Right lung (tissue), 5 donors: Measurements from ENCODE around the gene REXO4. TPM values are rescaled to one million over a fixed set of nuclear protein-coding genes. Genes with fewer than 3 reads are reported as not detected.
"Not testable (repeated sequence)": the region's sequence is repeated elsewhere in the genome, so short reads cannot be mapped to it uniquely, and the experiment has no call there.

ENCODE experiments used
- DNase-seq, 2 donors: peaks; one replicate each; pipeline ENCODE4 v3.0.0-alpha.2; 2013
- polyA plus RNA-seq, 5 donors: library from polyadenylated mRNA; unstranded; fragments of 120-200 nt; gene quantifications; one replicate each; pipeline versions ENCODE4 v1.2.1 to v1.2.3, GENCODE V29; 2013; ENCODE audit warnings: inconsistent platforms in 1 of 5, low replicate concordance in 1 of 5; ENCODE audit not compliant: insufficient read length in 5 of 5, insufficient read depth in 1 of 5

Gene REXO4
- polyA plus RNA-seq, 5 donors = 23.0 to 31.4 (median 29.3) TPM

DNA sequence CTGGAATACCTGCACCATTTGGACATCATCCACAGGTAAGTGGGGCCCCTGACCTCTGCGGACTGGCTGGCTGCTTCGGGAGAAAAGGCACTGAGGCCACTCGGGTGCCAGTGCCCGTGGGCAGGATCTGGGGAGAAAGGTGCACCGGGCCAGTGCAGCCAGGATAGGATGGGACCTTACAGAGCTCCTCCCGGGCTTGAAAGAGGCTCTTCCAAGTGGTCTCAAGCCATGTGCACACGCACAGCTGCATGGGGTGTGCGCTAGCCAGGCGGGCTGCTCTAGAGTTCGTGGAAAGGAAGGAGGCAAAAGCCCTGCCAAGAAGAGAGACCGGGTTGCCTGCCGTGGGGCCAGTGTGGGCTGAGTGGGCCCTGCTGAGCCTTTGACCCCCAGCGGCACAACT is 28.2 kb downstream of the REXO4 start:
- no peak for DNase-seq

DNA sequence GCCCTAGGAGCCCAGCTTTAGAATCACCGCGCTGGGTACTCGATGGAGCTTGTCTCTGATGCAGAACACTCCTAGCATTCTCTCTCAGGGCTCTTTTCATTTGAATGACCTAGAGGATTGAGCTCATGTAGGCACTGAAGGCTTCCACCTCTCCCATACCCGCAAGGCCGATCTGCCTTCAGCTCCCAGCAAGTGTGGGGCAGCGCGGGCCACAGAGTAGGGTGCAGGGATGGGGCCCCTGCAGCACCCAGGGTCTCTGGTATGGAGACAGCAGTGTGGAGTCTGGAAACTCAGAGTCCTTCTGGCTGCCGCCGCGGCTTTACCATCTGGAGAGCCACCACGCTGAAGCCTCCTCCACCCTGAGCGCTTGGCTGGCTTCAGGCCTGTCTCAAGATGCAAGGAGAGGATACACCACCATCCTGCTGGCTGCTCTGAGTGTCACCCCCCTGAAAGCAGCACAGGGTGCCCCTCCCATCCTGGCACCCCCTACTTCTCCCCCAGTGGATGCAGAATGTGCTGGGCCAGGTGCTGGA is 28.7 kb downstream of the REXO4 start:
- no peak for DNase-seq

DNA sequence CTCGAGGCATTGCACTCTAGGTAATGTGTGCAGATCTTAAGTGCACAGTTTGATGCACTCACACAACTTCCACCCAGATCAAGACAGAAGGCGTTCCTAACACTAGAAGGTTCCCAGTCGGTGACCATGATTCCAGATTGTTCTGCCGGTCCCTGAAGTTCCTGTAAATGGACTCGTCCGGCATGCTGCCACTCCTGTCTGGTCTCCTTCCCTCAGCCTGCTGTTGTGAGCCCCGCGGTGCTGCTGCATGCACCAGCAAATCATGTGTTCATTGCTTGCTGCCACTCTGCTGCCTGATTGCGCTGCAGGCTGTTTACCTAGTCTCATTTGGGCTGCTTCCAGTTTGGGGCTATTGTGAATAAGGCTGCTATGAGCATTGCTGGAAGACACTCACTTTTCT is 30.1 kb downstream of the REXO4 start:
- DNase-seq = no peak

DNA sequence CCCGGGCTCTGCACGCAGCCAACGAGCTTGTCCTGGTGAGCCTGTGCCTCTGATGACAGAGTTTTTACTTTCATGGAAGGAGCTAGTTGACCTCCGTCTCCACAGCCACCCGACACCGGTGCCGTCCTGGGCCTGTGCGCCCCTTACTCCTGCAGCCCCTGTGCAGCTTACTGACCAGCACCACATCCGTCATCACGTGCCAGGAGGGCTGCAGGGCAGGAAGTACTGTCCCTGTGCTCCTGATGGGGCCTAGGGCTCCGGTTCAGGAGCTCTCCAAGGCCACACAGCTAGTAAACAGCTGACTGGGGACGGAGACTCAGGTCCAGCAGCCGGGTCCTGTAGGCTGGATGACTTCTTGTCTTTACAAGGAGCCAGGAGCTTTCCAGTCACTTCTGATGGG is 31.5 kb downstream of the REXO4 start:
- no peak for DNase-seq

DNA sequence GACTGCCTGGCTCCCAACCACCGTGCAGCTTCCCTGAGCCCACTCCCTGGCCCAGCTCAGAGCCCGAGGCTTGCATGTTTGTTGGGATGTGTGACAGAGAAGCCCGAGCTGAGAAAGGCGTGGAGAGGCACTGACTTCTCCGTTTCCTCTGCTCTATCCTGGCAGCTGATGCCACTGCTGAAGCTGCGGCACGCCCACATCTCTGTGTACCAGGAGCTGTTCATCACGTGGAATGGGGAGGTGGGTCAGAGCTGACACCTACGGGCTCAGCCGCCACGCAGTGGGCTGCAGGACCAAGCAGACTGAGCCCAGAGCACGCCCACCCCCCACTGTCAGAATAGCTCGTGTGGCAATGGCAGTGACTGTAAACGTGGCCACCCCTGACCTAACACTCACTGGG is 32.4 kb downstream of the REXO4 start:
- DNase-seq = no peak

DNA sequence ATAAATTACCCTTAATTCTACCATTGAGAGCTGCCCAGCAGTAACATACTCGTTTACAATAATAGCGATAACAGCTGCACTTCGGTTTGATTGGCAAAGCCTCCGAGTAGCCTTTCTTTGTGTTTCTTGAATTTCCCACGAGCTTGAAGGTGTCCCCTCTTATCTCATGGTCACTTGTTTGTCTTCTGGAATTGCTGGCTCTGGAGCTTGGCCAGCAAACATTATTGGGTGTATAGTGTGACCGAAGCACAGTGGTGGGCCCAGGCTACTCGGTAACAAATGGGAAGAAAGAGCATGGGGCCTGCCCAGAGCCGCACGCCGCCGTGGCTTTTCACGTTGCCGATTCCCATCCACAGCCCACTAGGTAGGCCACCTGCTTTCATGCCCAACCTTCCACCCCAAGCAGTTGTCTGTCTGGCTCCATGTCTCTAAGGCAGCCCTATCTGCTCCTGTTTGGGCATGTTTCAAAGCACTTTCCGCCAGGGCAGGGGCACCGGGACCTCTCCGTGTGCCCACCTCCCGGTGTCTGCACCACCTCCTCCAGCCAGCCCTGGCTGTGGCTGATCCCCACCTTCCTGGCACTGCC is 33.0 kb downstream of the REXO4 start:
- DNase-seq = no peak

DNA sequence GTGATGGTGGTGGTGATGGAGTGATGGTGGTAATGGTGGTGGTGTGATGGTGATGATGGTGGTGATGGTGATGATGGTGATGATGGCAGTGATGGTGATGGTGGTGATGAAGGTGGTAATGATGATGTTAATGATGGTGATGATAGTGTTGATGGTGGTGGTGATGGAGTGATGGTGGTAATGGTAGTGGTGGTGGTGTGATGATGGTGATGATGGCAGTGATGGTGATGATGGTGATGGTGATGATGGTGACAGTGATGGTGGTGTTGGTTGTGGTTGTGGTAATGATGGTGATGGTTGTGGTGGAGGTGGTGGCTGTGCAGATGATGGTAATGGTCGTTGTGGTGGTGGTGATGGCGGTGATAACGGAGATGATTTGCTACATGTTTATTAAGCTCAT is 34.4 kb downstream of the REXO4 start:
- DNase-seq = no peak

DNA sequence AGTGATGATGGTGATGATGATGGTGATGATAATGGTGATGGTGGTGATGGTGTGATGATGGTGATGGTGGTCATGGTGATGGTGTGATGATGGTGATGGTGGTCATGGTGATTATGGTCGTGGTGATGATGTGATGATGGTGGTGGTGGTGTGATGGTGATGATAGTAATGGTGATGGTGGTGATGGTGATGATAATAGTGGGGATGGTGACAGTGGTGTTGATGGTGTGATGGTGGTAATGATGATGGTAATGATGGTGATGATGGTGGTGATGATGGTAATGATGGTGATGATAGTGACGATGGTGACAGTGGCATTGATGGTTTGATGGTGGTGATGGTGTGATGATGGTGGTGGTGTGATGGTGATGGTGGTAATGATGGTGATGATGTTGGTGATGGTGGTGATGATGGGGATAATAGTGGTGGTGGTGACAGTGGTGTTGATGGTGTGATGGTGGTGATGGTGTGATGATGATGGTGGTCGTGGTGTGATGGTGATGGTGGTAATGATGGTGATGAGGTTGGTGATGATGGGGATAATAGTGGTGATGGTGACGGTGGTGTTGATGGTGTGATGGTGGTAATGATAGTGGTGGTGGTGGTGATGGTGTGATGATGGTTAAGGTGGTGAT is 35.2 kb downstream of the REXO4 start:
- DNase-seq = no peak

DNA sequence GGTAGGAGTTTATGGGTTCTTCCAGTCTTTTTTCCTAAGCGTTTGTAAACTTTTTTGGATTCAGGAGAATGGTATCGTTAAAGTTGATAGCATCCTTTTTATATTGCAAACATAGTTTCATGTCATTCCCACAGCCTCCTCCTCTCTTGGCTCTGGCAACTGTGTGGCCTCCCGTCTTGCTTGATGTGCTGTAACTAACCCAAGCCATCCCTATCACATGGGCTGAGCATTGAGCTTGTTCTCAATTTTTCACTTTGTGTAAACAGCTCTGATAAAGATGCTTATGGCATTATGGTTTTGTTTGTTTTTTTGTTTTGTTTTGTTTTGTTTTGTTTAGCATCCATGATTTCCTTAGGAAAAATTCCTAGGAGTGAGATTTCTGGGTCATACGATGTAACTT is 37.1 kb downstream of the REXO4 start:
- no peak for DNase-seq

DNA sequence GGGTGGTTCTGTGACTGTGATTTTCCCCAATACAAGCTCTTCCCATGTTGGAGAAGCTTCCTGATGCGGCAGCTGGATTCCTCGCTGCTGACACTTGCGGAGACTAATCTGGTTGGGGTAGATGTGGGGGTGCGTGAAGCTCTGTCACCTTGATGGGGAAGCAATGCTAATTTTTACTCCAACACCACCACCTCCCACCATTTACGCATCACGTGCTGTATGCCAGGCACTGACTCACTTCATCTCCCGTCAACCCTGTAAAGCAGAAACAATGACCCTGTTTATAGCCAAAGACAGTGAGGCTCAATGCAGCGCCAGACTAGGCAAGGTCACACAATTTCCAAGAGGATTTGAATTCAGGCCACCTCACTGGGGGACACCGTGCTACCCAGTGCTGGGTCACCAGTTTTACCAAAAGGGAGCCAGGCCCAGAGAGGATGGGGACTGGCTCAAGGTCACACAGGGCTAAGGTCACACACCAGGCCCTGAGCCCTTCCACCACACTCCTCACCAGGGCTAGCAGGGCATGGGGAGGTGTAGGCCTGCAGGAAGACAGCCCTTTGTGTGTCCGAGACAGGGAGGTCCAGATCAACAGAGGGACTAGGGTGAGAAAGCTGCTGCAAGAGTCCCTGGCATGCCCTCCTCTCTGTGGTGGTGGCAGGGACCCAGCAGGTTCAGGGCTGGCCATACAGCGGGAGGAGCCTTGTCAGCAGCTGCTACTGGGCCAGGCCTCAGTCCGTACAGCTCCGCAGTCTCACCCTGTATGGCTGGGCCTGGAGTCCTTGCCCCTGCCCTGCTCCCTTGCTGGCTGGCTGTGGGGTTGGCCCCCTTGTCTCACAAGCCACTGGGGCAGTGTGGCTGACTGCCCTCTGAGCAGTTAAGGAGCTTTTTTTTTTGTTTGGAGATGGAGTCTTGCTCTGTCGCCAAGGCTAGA is 38.4 kb downstream of the REXO4 start:
- no peak for DNase-seq

DNA sequence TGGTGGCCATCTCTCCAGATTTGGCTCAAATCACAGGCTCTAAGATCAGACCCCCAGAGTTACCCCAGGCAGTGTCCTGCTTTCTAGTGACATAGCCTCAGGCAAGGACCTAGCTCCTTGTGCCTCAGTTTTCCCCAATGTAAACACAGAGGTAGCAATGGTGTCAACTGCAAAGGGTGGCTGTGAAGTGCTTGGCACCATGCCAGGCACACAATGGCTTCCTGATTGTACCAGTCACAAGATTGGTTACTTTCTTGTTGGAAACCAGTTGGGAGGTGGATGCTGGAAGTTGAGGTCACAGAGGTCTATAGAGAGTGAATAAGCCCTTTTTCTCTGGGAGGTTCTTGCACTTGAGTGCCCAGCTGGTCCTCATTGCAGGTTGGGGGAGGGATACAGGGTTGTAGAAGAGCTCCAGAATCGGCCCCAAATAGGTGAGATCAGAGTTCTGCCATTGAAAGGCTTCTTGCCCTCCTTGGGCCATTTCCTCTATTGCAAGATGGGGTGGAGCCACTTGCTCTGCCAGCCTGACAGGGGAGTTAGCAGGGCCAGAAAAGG is 39.3 kb downstream of the REXO4 start:
- no peak for DNase-seq

DNA sequence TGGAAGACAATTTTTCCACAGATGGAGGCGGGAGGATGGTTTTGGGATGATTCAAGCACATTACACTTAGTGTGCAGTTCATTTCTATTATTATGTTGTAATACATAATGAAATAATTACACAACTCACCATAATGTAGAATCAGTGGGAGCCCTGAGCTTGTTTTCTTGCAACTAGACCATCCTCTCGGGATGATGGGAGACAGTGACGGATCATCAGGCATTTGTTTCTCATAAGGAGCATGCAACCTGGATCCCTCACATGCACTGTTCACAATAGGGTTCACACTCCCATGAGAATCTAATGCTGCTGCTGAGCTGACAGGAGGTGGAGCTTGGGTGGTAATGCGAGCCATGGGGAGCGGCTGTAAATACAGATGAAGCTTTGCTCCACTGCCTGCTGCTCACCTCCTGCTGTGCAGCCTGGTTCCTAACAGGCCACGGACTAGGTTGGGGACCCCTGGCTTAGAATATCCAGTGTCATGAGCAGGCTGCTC is 40.0 kb downstream of the REXO4 start:
- DNase-seq = no peak

DNA sequence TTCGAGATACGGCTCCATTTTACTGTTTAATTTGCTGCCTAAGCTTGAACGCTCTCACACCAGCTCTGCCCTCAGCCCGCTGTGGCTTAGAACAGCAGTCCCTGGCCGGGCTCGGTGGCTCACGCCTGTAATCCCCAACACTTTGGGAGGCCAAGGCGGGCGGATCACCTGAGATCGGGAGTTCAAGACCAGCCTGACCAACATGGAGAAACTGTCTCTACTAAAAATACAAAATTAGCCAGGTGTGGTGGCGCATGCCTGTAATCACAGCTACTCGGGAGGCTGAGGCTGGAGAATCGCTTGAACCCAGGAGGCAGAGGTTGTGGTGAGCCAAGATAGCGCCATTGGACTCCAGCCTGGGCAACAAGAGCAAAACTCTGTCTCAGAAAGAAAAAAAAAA is 40.5 kb downstream of the REXO4 start:
- DNase-seq = not testable (repeated sequence)

DNA sequence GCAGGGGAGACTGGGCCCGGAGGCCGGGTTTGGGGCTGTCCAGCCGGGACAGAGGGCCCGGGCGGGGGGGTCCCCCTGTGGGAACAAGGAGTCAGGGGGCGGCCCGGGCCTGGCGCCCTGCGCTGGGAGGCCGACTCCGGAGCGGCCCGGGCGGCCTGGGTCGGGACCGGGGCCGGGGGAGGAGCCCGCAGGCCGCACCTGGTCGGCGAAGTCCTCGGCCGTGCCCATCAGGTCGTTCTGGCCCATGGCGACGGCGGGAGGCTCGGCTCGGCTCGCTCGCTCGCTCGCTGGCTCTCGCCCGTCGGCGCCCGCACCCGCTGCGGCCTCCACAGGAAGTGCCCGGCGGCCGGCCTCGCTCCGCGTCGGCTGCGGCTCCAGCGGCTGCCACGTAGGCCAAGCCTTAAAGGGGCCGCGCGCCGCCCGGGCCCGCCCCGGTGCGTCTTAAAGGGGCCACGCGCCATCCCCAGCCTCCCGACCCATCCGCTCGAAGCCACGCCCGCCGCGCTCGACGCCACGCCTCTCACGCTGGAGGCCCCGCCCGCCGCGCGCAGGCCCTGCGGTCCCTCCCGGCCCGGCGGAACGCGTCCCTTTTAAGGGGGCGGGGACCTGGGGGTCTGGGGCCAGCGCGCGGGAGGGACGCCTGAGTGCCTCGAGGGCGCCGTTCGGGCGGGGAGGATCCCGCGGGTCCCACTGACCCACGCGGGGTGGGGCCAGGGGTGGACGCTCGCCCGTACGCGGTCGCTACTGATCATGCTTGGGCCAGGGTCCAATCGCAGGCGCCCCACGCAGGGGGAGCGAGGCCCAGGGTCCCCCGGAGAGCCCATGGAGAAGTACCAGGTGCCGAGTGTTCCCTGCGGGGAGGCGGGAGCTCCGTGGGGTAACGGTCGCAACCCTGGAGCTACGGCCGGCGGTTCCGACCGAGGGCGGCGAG is 41.8 kb downstream of the REXO4 start, which contains the start of the genes STKLD1 and SURF4:
Gene STKLD1 (plus strand): TSS at position 643 of the 931 bp plus-strand sequence. CDS start 108 bp downstream, at position 751.
Gene SURF4 (minus strand): TSS at position 337 of the 931 bp plus-strand sequence. CDS start 91 bp downstream, at position 246.
- peak; percentile 94 to 96 for DNase-seq

DNA sequence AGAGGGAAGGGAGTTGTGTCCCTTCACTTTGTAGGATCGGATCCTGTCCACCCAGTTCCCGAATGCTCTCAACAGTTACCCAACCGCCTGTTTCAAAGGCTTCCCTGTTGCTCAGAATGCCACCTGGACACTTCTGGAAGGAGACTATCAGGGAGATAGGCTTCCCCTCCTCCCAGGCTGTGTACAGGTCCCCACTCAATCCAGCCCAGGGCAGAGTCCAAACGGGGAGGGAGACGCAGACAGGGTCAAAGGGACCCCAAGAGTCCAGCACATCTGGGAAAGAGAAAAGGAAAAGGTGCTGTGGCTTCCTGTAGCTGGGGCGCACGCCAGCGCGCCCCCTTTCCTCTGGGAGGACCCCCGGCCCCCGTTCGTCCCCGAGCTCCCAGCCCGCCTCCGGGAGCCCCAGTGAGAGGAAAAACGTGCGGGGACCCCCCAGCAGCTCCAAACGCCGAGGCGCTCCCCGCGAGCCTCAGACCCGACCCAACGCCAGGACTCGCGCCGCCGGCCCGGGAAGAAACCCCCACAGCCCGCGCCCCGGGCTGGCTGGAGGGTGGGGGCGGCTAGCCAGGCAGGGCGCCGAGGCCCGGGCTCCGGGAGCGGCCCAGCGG is 42.6 kb downstream of the REXO4 start:
- peak in 1 of 2 donors; percentile 20 for DNase-seq

DNA sequence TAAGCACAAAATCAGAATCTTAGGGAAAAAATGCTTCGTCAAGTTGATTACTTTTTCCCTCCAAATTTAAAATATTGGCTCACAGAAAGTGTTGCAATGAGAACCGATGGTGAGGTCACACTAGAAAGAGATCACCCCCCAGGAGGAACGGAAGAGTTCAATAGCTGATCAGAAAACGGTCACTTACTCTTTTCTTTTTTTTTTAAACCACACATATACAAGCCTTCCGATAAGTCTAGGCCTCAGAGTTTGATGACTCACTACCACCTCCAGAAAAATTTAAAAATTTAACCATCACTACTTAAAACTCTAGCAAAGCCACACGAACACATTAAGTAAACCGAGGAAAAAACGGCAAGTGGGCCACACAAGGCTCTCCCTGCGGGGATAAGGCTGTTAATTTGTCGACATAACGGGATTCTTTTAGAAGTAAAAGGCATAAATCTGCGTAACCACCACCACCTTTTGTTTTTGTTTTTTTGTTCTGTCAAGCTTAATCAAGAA is 43.1 kb downstream of the REXO4 start:
- no peak for DNase-seq

DNA sequence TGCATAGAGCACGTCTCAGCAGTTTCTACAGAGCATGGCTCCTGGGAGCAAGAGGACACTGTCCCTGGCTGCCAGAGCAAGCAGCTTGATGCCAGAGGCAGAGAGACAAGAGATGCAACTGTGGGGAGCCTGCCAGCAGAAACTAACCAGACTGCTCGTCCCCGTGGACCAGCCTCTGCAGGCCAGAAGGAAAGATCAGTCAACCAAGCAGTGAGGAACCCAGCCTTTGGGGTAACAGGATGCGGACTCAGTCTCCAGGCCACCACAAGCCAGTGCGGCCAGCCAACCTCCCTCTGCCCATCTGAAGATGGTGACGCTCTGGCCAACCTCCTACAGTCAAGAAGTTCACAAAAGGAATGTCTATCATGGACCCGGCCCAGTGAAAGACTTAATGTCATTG is 45.7 kb downstream of the REXO4 start:
- DNase-seq = no peak

DNA sequence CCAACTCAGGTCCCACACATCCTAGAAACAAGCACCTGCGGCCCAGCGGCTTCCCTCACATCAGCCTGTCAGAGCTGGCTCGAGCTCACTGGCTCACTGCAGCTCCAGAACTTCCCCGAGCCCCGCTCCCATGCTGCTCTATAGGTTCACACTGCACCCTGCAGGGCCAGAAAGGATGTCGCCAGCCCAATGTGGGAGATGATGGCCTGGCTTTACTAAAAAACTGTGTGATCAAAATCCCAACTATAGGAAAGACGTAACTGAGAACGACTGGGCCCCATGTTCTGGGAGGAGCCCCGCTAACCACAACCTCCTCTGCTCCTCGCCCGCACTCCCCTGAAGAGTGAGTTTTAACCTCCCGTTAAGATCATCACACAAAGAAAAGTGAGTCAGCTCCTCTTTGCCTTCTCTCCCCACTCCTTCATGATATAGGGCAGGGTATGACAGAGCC is 46.5 kb downstream of the REXO4 start:
- no peak for DNase-seq

DNA sequence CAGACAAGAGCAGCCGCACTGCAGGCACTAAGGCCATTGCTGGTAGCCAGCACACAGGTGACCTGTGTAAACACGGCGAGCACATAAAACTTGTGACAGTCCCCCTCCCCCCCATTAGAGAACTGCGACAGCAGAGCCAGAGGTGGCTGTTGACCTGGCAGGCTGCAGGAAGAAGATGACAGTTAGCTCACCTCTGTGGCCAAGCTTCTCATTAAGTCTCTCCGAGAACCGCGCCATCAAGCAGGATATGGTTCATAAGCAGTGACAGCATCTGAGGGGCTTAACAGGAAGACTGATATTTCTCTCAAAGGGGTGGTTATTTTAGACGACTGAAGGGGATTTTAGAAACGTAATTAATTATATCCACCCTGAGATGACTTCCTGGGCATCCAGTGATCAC is 47.1 kb downstream of the REXO4 start:
- DNase-seq = no peak

DNA sequence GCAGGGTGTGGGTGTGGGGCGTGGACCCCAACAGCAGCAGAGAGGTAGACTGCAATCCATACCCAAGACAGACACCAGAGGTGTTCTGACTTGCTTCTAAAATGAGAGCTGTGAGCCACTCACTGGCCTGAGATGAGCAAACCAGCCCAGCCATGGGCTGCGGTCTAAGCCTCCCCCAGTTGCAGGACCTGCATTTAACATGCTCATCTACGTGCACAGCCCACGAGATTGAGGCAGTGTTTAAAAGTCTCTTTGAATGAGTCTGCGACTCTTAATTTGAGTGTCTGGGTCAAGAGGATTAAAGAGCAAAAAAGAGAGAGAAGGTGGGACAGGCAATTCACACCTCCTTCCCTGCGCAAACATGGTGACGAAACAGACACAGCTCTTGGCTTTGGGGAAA is 47.9 kb downstream of the REXO4 start:
- no peak for DNase-seq
